H1 (cell line): ENCODE results near the gene CREG2. TPM values are rescaled to one million over a fixed set of nuclear protein-coding genes. Genes with fewer than 3 reads are reported as not detected.

Experiments used
- BACH1 ChIP-seq: IDR thresholded peaks from 2 replicates; pipeline ENCODE4 v1.6.1; 2012; ENCODE audit warnings: low read length, improper control_type of control experiment
- CBX5 ChIP-seq: fragments of 300-800, 300-1000 bp; sonication (generic); IDR thresholded peaks from 2 replicates; pipeline ENCODE4 v1.7.1; 2016; ENCODE audit warnings: antibody characterized with exemption, low read length, low read depth
- CHD2 ChIP-seq: IDR thresholded peaks from 2 replicates; pipeline ENCODE4 v1.6.1; 2012; ENCODE audit warnings: low read length, improper control_type of control experiment
- CTBP2 ChIP-seq: IDR thresholded peaks from 2 replicates; pipeline ENCODE4 v1.7.0; 2011; ENCODE audit warnings: borderline replicate concordance, mild to moderate bottlenecking, moderate library complexity, mixed read lengths, low read length; ENCODE audit not compliant: insufficient read depth, insufficient read length
- CTCF ChIP-seq, 3 experiments: IDR thresholded peaks; 1 replicate in 2 of 3; 2 replicates in 1 of 3; pipeline versions ENCODE4 v1.5.1 to v1.6.1; 2011; ENCODE audit warnings: low read length in 3 of 3, mild to moderate bottlenecking in 3 of 3, inconsistent platforms in 2 of 3, low read depth in 1 of 3, moderate library complexity in 1 of 3; ENCODE audit not compliant: insufficient read depth in 1 of 3; ENCODE audit errors: control extremely low read depth in 1 of 3
- E2F6 ChIP-seq: IDR thresholded peaks from 2 replicates; pipeline ENCODE4 v1.6.1; 2012; ENCODE audit warnings: inconsistent platforms
- FOSL1 ChIP-seq: IDR thresholded peaks from 2 replicates; pipeline ENCODE4 v1.6.1; 2011; ENCODE audit warnings: mild to moderate bottlenecking, low read depth, low read length, moderate library complexity; ENCODE audit not compliant: insufficient read depth
- KDM4A ChIP-seq: IDR thresholded peaks from one replicate; pipeline ENCODE4 v1.7.1; 2012; ENCODE audit warnings: low read depth, mild to moderate bottlenecking, moderate library complexity, low read length, inconsistent platforms; ENCODE audit not compliant: severe bottlenecking
- MAFK ChIP-seq: IDR thresholded peaks from 2 replicates; pipeline ENCODE4 v1.6.1; 2012; ENCODE audit warnings: low read depth, mild to moderate bottlenecking, improper control_type of control experiment, low read length
- POLR2AphosphoS5 ChIP-seq: IDR thresholded peaks from 2 replicates; pipeline ENCODE4 v1.6.1; 2011; ENCODE audit warnings: low read depth, low read length
- RNF2 ChIP-seq: fragments of 200-900, 300-1000 bp; sonication (generic); IDR thresholded peaks from 2 replicates; pipeline ENCODE4 v1.7.1; 2016; ENCODE audit warnings: borderline replicate concordance, low read depth, mild to moderate bottlenecking, antibody characterized with exemption, low read length; ENCODE audit not compliant: poor library complexity, severe bottlenecking; ENCODE audit errors: missing control alignments
- RXRA ChIP-seq: IDR thresholded peaks from 2 replicates; pipeline ENCODE4 v1.6.1; 2011; ENCODE audit warnings: low read depth, mild to moderate bottlenecking, low read length, moderate library complexity; ENCODE audit not compliant: insufficient read depth
- SAP30 ChIP-seq: fragments of 300-600 bp; sonication (generic); IDR thresholded peaks from 2 replicates; pipeline ENCODE4 v1.7.1; 2012; ENCODE audit warnings: low read length, moderate library complexity, mild to moderate bottlenecking, inconsistent platforms; ENCODE audit not compliant: insufficient read depth, insufficient replicate concordance
- SRF ChIP-seq: IDR thresholded peaks from 2 replicates; pipeline ENCODE4 v1.6.1; 2011; ENCODE audit warnings: mild to moderate bottlenecking, low read depth, low read length, moderate library complexity
- SUZ12 ChIP-seq: fragments of 200-600 bp; sonication (generic); IDR thresholded peaks from 2 replicates; pipeline ENCODE4 v1.6.1; 2012; ENCODE audit warnings: mild to moderate bottlenecking, inconsistent platforms, low read length, moderate library complexity, mixed read lengths
- ZNF274 ChIP-seq: IDR thresholded peaks from 2 replicates; pipeline ENCODE4 v1.7.0; 2012; ENCODE audit warnings: low read length, borderline replicate concordance; ENCODE audit errors: extremely low read depth
- polyA plus RNA-seq, 7 experiments: library from polyadenylated mRNA; depleted of rRNA in 3 of 7; stranded (reverse) in 5 of 7; unstranded in 2 of 7; fragments of >200 nt in 5 of 7; fragments of 200-250 nt in 2 of 7; gene quantifications; 1 replicate in 5 of 7; 2 replicates in 1 of 7; 4 replicates in 1 of 7; pipeline versions ENCODE4 v1.2.1 to v1.2.3, GENCODE V29; 2011 to 2013; ENCODE audit warnings: missing spikeins in 2 of 7, mixed read lengths in 2 of 7
- total RNA-seq: library from RNA; stranded (reverse); fragmentation: NEBNext Ultra II Directional; extraction: Animal tissue kit (Norgen Biotek cat#: 25700); gene quantifications from 2 replicates; pipeline ENCODE4 v1.2.1, GENCODE V29; 2021

CREG2 gene
- total and polyA plus RNA-seq, 2 of the 8 experiments (the other 6 are each of a cell fraction or from before 2014, with no cell fraction given) = 2.0 to 2.2 TPM

DNA sequence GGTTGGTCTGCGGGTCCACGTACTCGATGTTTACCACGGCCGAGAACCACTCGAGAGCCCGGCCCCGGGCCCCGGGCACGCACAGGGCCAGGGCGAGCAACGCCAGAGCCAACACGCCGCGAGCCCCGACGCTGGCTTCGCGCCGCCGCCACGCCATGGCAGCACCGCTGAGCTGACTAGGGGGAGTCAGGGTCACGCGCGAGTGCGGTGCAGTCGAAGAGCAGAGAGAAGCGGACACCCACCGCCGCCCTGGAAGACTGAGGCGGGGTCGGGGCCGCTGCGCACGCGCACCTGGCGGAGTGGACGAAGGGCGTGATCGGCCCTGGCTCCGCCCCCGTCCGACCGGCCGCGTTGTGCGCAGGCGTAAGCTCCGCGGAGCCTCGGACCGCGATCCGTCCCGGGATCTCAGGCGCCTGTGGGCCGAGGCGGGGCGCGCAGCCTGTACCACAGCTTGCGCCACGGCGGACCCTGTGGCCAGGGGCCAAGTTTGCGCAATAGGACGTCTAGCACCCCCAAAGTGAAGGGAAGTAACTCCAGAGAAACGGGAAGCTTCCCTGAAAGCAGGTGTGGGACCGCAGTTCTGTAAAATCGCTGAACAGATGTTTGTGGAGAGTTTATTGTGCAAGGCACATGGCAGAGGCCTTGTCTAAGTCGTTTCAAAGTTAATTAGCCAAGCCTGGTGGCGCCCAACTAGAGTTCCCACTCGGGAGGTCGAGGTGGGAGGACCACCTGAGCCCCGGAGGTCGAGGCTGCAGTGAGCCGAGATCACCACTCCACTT lies 78.7 kb downstream of the CREG2 start, which contains the start of gene RNF149 (continued):
- TF ChIP-seq BACH1 (peak; percentile 28; the same call in 1 of the 2 replicates), SAP30 (no peak), MAFK (no peak), ZNF274 (no peak), RXRA (no peak), POLR2AphosphoS5 (peak; percentile 66), CHD2 (no peak), KDM4A (peak; percentile 99), E2F6 (no peak; the same call in 1 of the 2 replicates), SRF (no peak), CTBP2 (no peak), CTCF (IDR thresholded peaks at IDR 0.05; ENCODE audit: control extremely low read depth in 1 of 3, insufficient read depth in 1 of 3, low read depth in 1 of 3, low read length in 3 of 3) (no peak), FOSL1 (no peak), CBX5 (no peak), SUZ12 (no peak), RNF2 (no peak)
